ENCODE measurements around the gene PBX1. TPM values are rescaled to one million over a fixed set of nuclear protein-coding genes. Genes with fewer than 3 reads are reported as not detected.
A peak's percentile ranks its signal among the peaks of the same experiment; 100 is the strongest.

Gene PBX1
- total RNA-seq, 1 donor from 2014 or later, result 257 TPM

GRCh38 chr1:164607351-164607750 is 48.4 kb downstream of the PBX1 start:
- Mint-ChIP-seq H3K4me1 (ENCODE audit: unreplicated experiment) (peaks cover 74% of the 10 kb centered on the region), H3K9me3 (no peaks in the 10 kb centered on the region), H3K27ac (peak overlapping the region; percentile 66), H3K27me3 (no peaks in the 10 kb centered on the region), H3K4me3 (peak overlapping the region; percentile 51), H3K36me3 (peaks cover 31% of the 10 kb centered on the region)
- DNase-seq (ENCODE audit: extremely low spot score, unreplicated experiment), result no peak
- no peak for TF ChIP-seq CTCF (conservative IDR thresholded peaks at IDR 0.05)

- no peak for TF ChIP-seq CTCF (conservative IDR thresholded peaks at IDR 0.05)
- Mint-ChIP-seq H3K4me3 (peak overlapping the region; percentile 61), H3K9me3 (no peaks in the 10 kb centered on the region), H3K36me3 (peaks cover 38% of the 10 kb centered on the region), H3K27ac (peak overlapping the region; percentile 77), H3K4me1 (ENCODE audit: unreplicated experiment) (peaks cover 75% of the 10 kb centered on the region), H3K27me3 (no peaks in the 10 kb centered on the region)
- DNase-seq (ENCODE audit: extremely low spot score, unreplicated experiment), result no peak
These were observed 49.7 kb downstream of the PBX1 start for GRCh38 chr1:164608651-164609057.

GRCh38 chr1:164609089-164609488 is 50.1 kb downstream of the PBX1 start:
- Mint-ChIP-seq H3K4me1 (ENCODE audit: unreplicated experiment) (peaks cover 80% of the 10 kb centered on the region), H3K4me3 (peak overlapping the region; percentile 27), H3K9me3 (no peaks in the 10 kb centered on the region), H3K36me3 (peaks cover 42% of the 10 kb centered on the region), H3K27me3 (no peaks in the 10 kb centered on the region), H3K27ac (peak overlapping the region; percentile 77)
- TF ChIP-seq CTCF (conservative IDR thresholded peaks at IDR 0.05), result no peak
- DNase-seq (ENCODE audit: extremely low spot score, unreplicated experiment), result no peak

GRCh38 chr1:164610538-164611222 is 51.7 kb downstream of the PBX1 start:
- peaks cover 78% of the 10 kb centered on the region for H3K4me1 Mint-ChIP-seq (ENCODE audit: unreplicated experiment)
- H3K27me3 Mint-ChIP-seq, result no peaks in the 10 kb centered on the region
- DNase-seq (ENCODE audit: extremely low spot score, unreplicated experiment), result no peak
- H3K4me3 Mint-ChIP-seq, result peak overlapping the region; percentile 42
- H3K36me3 Mint-ChIP-seq, result peaks cover 42% of the 10 kb centered on the region
- H3K9me3 Mint-ChIP-seq, result no peaks in the 10 kb centered on the region
- H3K27ac Mint-ChIP-seq, result peak overlapping the region; percentile 89
- no peak for TF ChIP-seq CTCF (conservative IDR thresholded peaks at IDR 0.05)

- DNase-seq (ENCODE audit: extremely low spot score, unreplicated experiment), result peak; percentile 78
These were observed 53.0 kb downstream of the PBX1 start for GRCh38 chr1:164611754-164612642.

More at GRCh38 chr1:164611754-164612642, 53.0 kb downstream of the PBX1 start:
- Mint-ChIP-seq H3K9me3 (no peaks in the 10 kb centered on the region), H3K36me3 (peaks cover 43% of the 10 kb centered on the region), H3K4me3 (peak overlapping the region; percentile 73), H3K4me1 (ENCODE audit: unreplicated experiment) (peaks cover 82% of the 10 kb centered on the region), H3K27me3 (no peaks in the 10 kb centered on the region), H3K27ac (peak overlapping the region; percentile 89)
- TF ChIP-seq CTCF (conservative IDR thresholded peaks at IDR 0.05), result no peak
